Left ventricle myocardium inferior (tissue), 1 donor: Measurements from ENCODE around the gene TMEM187. TPM values are rescaled to one million over a fixed set of nuclear protein-coding genes. Genes with fewer than 3 reads are reported as not detected.

Experiments used
- DNase-seq: peaks from one replicate; pipeline ENCODE4 v3.0.0-alpha.2; 2020
- H3K27ac ChIP-seq: fragments of 200-600 bp; replicated peaks from 2 replicates; pipeline ENCODE4 v1.8.0; 2021
- H3K27me3 ChIP-seq: fragments of 200-600 bp; 2 replicates; pipeline ENCODE4 v1.8.0; 2021; ENCODE audit warnings: low read depth
- H3K36me3 ChIP-seq: fragments of 200-600 bp; 2 replicates; pipeline ENCODE4 v1.8.0; 2021
- H3K4me1 ChIP-seq: fragments of 200-600 bp; 2 replicates; pipeline ENCODE4 v1.8.0; 2021
- H3K4me3 ChIP-seq: fragments of 200-600 bp; 2 replicates; pipeline ENCODE4 v1.8.0; 2021; ENCODE audit warnings: mild to moderate bottlenecking, moderate library complexity
- H3K9me3 ChIP-seq: fragments of 200-600 bp; replicated peaks from 2 replicates; pipeline ENCODE4 v1.8.0; 2021
- intact Hi-C: fragments of 100-400 bp; cut with micrococcal nuclease; formaldehyde crosslinking; loops from one replicate; pipeline ENCODE4 v1.11.0; 2022
- total RNA-seq: library from RNA; stranded (reverse); fragmentation: NEBNext Ultra II Directional; extraction: Animal tissue kit (Norgen Biotek cat#: 25700); gene quantifications from one replicate; pipeline ENCODE4 v1.2.1, GENCODE V29; 2021
- TF ChIP-seq, protein P1 (sequence below): fragments of 200-600 bp; IDR thresholded peaks from 2 replicates; pipeline ENCODE4 v1.8.0; 2021; ENCODE audit warnings: antibody characterized with exemption, mild to moderate bottlenecking, borderline replicate concordance
- donor health status: DM: no; HTN: yes; CAD: no; lungs with severe emphysema.

The TMEM187 gene
- total RNA-seq, 1 donor from 2014 or later: 6.4 TPM

DNA sequence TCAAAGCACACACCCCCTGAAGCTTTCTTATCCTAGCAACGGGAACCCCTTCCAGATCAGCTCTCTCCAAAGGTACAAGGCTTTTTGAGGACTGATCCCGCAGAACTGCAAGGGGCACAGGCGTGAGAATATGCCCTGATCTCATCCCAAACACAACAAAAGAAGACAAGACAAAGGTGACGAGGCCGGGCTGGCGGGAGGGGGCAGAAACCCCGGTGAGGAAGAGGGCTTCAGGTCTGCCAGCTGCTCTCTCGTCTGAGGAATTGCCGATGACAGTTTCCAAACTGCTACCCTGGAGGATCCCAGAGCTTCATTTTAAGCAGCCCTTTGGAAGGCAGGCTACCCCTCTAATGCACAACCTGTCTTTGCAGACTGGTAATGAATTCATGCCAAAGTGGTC, 4.3 kb upstream of the TMEM187 start:
- Histone ChIP-seq H3K36me3 (peaks cover 5% of the 10 kb centered on the region), H3K4me1 (peaks cover 56% of the 10 kb centered on the region), H3K27me3 (no peaks in the 10 kb centered on the region), H3K4me3 (peak overlapping the region; percentile 83), H3K9me3 (no peaks in the 10 kb centered on the region), H3K27ac (peak overlapping the region; percentile 76)
- TF ChIP-seq, protein P1, sequence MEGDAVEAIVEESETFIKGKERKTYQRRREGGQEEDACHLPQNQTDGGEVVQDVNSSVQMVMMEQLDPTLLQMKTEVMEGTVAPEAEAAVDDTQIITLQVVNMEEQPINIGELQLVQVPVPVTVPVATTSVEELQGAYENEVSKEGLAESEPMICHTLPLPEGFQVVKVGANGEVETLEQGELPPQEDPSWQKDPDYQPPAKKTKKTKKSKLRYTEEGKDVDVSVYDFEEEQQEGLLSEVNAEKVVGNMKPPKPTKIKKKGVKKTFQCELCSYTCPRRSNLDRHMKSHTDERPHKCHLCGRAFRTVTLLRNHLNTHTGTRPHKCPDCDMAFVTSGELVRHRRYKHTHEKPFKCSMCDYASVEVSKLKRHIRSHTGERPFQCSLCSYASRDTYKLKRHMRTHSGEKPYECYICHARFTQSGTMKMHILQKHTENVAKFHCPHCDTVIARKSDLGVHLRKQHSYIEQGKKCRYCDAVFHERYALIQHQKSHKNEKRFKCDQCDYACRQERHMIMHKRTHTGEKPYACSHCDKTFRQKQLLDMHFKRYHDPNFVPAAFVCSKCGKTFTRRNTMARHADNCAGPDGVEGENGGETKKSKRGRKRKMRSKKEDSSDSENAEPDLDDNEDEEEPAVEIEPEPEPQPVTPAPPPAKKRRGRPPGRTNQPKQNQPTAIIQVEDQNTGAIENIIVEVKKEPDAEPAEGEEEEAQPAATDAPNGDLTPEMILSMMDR: no peak
- intact Hi-C loops: no loop called here
- no peak for DNase-seq

DNA sequence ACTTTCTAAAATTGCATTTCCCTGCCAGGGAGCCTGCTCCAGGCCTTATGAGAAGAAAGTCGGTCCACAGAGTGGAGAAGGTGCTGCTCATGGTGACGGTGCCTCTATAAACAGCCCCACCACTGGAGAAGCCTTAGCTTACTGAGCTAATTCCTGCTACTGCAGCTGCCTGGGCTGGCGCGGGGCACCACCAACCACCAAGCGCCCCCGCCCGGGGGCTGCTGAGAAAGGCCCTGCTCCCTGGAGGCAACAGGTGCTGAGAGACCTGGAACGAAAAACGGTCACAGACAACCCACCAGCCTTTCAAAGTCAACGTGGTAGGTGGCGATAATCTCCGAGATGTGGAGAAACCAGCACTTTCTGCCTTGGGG, 3.8 kb upstream of the TMEM187 start:
- no peaks in the 10 kb centered on the region for H3K9me3 ChIP-seq
- H3K36me3 ChIP-seq: peaks cover 1% of the 10 kb centered on the region
- intact Hi-C loops: no loop called here
- H3K27ac ChIP-seq: peak overlapping the region; percentile 76
- peak overlapping the region; percentile 83 for H3K4me3 ChIP-seq
- TF ChIP-seq, protein P1: no peak
- no peaks in the 10 kb centered on the region for H3K27me3 ChIP-seq
- H3K4me1 ChIP-seq: peaks cover 61% of the 10 kb centered on the region
- DNase-seq: no peak

DNA sequence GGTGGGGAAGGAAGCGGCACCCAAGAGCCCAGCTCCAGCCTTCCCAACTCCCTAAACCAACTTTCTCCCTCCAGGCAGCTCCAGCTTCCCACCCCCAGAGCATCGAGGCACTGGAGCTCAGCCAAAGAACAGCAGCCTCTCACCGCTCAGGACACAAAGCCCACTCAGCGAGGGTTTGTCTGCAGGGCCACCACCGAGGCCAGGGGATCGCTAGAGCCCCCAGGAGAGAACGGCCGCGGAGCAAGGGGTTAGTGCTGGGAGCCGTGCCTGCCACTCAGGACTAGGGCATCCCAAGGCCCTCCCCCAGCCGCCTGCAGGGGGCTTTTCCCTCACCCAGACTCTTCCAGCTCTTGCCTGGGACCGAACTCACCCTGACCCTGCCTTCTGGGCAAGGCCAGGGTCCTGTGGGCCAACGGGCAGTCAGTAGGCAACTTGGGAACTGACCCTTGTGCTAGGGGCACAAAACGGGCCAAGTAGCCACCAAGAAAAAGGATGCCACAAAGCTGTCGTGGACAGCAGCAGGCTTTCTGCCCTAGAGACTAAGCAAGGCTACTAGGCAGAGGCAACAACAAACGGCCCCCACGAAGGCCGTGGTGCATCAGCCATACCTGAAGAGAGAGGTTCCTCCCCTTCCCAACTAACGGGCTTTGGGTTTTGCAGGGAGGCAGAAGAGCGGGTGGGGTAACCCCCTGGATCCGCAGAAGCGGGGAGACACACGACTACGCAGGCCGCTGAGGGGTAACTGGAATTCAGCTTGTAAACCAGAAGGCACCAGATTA, 3.2 kb upstream of the TMEM187 start:
- peak overlapping the region; percentile 76 for H3K27ac ChIP-seq
- no peaks in the 10 kb centered on the region for H3K9me3 ChIP-seq
- intact Hi-C loops: no loop called here
- DNase-seq: no peak
- H3K4me3 ChIP-seq: peak overlapping the region; percentile 83
- H3K36me3 ChIP-seq: no peaks in the 10 kb centered on the region
- TF ChIP-seq, protein P1: no peak
- peaks cover 66% of the 10 kb centered on the region for H3K4me1 ChIP-seq
- H3K27me3 ChIP-seq: no peaks in the 10 kb centered on the region

DNA sequence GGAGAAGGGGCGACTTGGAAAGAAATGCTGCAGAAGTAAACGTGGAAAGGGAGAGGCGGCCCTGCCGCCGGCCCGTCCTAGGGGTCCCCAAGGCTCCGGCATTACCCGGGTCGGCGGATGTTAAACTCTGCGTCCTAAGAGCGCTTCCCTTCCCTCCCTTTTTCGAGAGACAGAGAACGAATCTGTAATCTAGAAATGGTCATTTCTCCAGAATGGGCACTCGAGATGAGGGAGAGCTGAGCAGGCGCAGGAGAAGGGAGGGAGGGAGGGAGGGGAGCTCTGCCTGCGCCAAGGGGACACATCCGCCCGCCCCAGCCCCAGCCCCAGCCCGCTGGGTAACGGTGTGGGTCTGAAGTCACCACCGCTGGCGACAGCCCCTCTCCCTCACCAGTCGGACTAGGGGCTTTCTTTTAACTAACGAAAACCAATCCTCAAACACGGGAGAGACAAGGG, 2.6 kb upstream of the TMEM187 start:
- H3K27ac ChIP-seq: peak overlapping the region; percentile 76
- intact Hi-C loops: no loop called here
- no peak for DNase-seq
- no peaks in the 10 kb centered on the region for H3K9me3 ChIP-seq
- peaks cover 67% of the 10 kb centered on the region for H3K4me1 ChIP-seq
- no peaks in the 10 kb centered on the region for H3K36me3 ChIP-seq
- H3K27me3 ChIP-seq: no peaks in the 10 kb centered on the region
- TF ChIP-seq, protein P1: no peak
- H3K4me3 ChIP-seq: peak overlapping the region; percentile 83

DNA sequence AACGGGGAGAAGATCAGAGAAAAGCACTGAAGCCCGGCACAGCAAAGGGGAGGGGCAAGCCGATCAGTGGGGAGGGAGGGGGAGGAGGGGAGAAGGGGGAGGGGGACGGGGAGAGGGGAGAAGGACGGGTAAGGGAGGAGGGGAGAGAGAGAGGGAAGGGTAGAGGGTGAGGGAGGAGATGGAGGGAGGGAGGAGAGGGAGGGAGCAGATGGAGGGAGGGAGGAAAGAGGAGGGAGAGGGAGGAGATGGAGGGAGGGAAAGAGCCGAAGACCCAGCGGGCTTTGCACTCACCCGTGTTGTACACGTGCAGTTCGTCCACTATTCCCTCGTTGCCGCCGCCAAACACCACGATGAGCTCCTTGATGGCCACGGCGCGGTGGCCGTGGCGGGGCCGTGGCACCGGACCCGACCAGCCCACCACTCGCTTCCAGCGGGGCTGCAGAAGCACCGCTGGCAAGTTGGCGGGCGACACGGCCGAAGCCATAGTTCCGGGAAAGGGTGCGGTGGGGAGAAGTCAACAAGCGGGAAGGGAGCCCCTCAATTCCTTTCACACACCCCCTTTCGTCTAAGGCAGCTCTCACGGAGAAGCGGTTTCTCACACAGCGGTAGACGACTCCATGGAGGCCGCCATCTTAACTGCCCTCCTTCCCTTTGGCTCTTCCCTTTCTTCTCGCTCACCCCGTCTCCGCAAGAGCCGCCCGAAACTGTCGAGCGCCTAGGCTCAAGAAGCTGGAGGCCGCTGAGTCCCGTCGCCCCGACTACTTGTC, 2.0 kb upstream of the TMEM187 start:
- peak overlapping the region; percentile 99 for H3K27ac ChIP-seq
- DNase-seq: no peak
- H3K9me3 ChIP-seq: no peaks in the 10 kb centered on the region
- TF ChIP-seq, protein P1: no peak
- intact Hi-C loops: no loop called here
- peaks cover 62% of the 10 kb centered on the region for H3K4me1 ChIP-seq
- no peaks in the 10 kb centered on the region for H3K36me3 ChIP-seq
- H3K27me3 ChIP-seq: no peaks in the 10 kb centered on the region
- peak overlapping the region; percentile 83 for H3K4me3 ChIP-seq
